PC-9 (cell line): Measurements from ENCODE around the gene GIPR. TPM values are rescaled to one million over a fixed set of nuclear protein-coding genes. Genes with fewer than 3 reads are reported as not detected.

Experiments used
- Bru-seq: library from RNA; stranded (reverse); fragments of 400-500 nt; gene quantifications from one replicate; lab custom pipeline; 2021; lab: Mats Ljungman, UMichigan
- BruChase-seq, 2 experiments: library from RNA; stranded (reverse); fragments of 400-500 nt; gene quantifications; one replicate each; lab custom pipeline; 2021; lab: Mats Ljungman, UMichigan
- BruUV-seq: library from RNA; stranded (reverse); fragments of 400-500 nt; replicated peaks from 2 replicates; lab custom pipeline; 2021; lab: Mats Ljungman, UMichigan
- CTCF ChIA-PET: fragments of 300-600 bp; sonication (Branson Sonifier 250); formaldehyde crosslinking; loops from one replicate; lab custom pipeline; 2022; ENCODE audit warnings: antibody characterized with exemption; lab: Charles Lee
- POLR2A ChIA-PET: fragments of 300-600 bp; sonication (Branson Sonifier 250); formaldehyde crosslinking; loops from one replicate; lab custom pipeline; 2022; ENCODE audit warnings: antibody characterized with exemption; ENCODE audit not compliant: unreplicated experiment; lab: Charles Lee
- DNase-seq, 2 experiments: peaks; one replicate each; pipeline versions ENCODE4 v3.0.0 to v3.0.0-alpha.2; 2015 to 2022; ENCODE audit warnings: mixed read lengths in 1 of 2
- H2AFZ ChIP-seq: fragments of 200-600 bp; sonication (generic); 2 replicates; pipeline ENCODE4 v1.8.1; 2017; ENCODE audit warnings: antibody characterized with exemption
- H3F3A ChIP-seq: fragments of 200-600 bp; sonication (generic); 2 replicates; pipeline ENCODE4 v1.8.1; 2017; ENCODE audit warnings: antibody characterized with exemption, mild to moderate bottlenecking, low read depth; ENCODE audit not compliant: insufficient read depth
- H3K27ac ChIP-seq: fragments of 200-600 bp; sonication (generic); 2 replicates; pipeline ENCODE4 v1.6.1; 2016; ENCODE audit warnings: mixed run types
- H3K27me3 ChIP-seq: fragments of 200-600 bp; sonication (generic); 2 replicates; pipeline ENCODE4 v1.6.1; 2016; ENCODE audit warnings: low read depth, mixed run types; ENCODE audit not compliant: insufficient read depth
- H3K36me3 ChIP-seq: fragments of 200-600 bp; sonication (generic); 2 replicates; pipeline ENCODE4 v1.6.1; 2016; ENCODE audit warnings: low read depth, mixed run types
- H3K4me1 ChIP-seq: fragments of 200-600 bp; sonication (generic); replicated peaks from 2 replicates; pipeline ENCODE4 v1.6.1; 2016; ENCODE audit warnings: mixed run types; ENCODE audit not compliant: insufficient read depth
- H3K4me2 ChIP-seq: fragments of 200-600 bp; sonication (generic); 2 replicates; pipeline ENCODE4 v1.6.1; 2017; ENCODE audit warnings: mixed run types
- H3K4me3 ChIP-seq: fragments of 200-600 bp; sonication (generic); 2 replicates; pipeline ENCODE4 v1.6.1; 2016; ENCODE audit warnings: mixed run types
- H3K79me2 ChIP-seq: fragments of 200-600 bp; sonication (generic); 2 replicates; pipeline ENCODE4 v1.6.1; 2017; ENCODE audit warnings: low read depth, mixed run types
- H3K9me2 ChIP-seq: fragments of 200-600 bp; sonication (generic); 2 replicates; pipeline ENCODE4 v1.8.1; 2017; ENCODE audit warnings: mild to moderate bottlenecking; ENCODE audit not compliant: insufficient read depth
- H3K9me3 ChIP-seq: fragments of 200-600 bp; sonication (generic); 2 replicates; pipeline ENCODE4 v1.8.1; 2016; ENCODE audit warnings: low read depth; ENCODE audit not compliant: insufficient read depth
- H4K20me1 ChIP-seq: fragments of 200-600 bp; sonication (generic); 2 replicates; pipeline ENCODE4 v1.8.1; 2017; ENCODE audit not compliant: insufficient read depth
- CTCF ChIP-seq: fragments of 200-600 bp; sonication (generic); conservative IDR thresholded peaks from 2 replicates; pipeline ENCODE4 v1.6.1; 2017; ENCODE audit warnings: mixed run types, antibody characterized with exemption, mild to moderate bottlenecking, moderate library complexity
- EZH2 ChIP-seq: fragments of 200-600 bp; sonication (generic); IDR thresholded peaks from 2 replicates; pipeline ENCODE4 v1.8.0; 2017; ENCODE audit warnings: antibody characterized with exemption, low read depth
- intact Hi-C: fragments of 100-400 bp; cut with micrococcal nuclease; formaldehyde crosslinking; loops from one replicate; pipeline ENCODE4 v1.10.0; 2022; ENCODE audit not compliant: unreplicated experiment
- long read RNA-seq: library from polyadenylated mRNA; stranded (forward); transcript quantifications from one replicate; pipeline ENCODE4 v2.0.0, GENCODE V29; 2022
- total RNA-seq: library from RNA; stranded (reverse); gene quantifications from 2 replicates; pipeline ENCODE4 v1.2.3, GENCODE V29; 2021

GIPR gene, protein sequence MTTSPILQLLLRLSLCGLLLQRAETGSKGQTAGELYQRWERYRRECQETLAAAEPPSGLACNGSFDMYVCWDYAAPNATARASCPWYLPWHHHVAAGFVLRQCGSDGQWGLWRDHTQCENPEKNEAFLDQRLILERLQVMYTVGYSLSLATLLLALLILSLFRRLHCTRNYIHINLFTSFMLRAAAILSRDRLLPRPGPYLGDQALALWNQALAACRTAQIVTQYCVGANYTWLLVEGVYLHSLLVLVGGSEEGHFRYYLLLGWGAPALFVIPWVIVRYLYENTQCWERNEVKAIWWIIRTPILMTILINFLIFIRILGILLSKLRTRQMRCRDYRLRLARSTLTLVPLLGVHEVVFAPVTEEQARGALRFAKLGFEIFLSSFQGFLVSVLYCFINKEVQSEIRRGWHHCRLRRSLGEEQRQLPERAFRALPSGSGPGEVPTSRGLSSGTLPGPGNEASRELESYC
- total RNA-seq (5.8 and 6.7 TPM in 2 replicates), Bru-seq, nascent RNA (percentile 42 among the genes with signal in this experiment), BruChase-seq, experiment 1, labeled RNA remaining after a 2-hour chase (percentile 41 among the genes with signal in this experiment), BruChase-seq, experiment 2, labeled RNA remaining after a 6-hour chase (percentile 37 among the genes with signal in this experiment)
- long read RNA-seq, partial matches to known transcripts = 0 of 7 reads
- long read RNA-seq, other reads (novel, unspliced or antisense) = 7 of 7 reads

- TF ChIP-seq EZH2 = no peak
- TF ChIP-seq CTCF = no peak
- Histone ChIP-seq H3K9me3 (no peaks in the 10 kb centered on the region), H3K4me1 (peaks cover 35% of the 10 kb centered on the region), H3K36me3 (no peaks in the 10 kb centered on the region), H3K27me3 (no peaks in the 10 kb centered on the region), H4K20me1 (no peaks in the 10 kb centered on the region), H3K4me3 (peak within 1 kb of the TSS; percentile 60), H3K9me2 (no peaks in the 10 kb centered on the region), H3K4me2 (peak within 1 kb of the TSS; percentile 92), H3K27ac (peak within 1 kb of the TSS; percentile 20; the same call in 1 of the 2 replicates), H3F3A (peaks cover 24% of the 10 kb centered on the region; the same call in 1 of the 2 replicates), H3K79me2 (no peaks in the 10 kb centered on the region), H2AFZ (peak within 1 kb of the TSS; percentile 73)
- DNase-seq = peak; percentile 59 to 91
- no TSS peak for BruUV-seq
- intact Hi-C loops = no loop called here
- ChIA-PET CTCF (no interaction called here), POLR2A (interaction anchor here (0.7 to 1.0 kb wide), 2 partner anchors 9 to 52 kb away, joined by 3 to 17 read pairs; no protein-coding TSS in a partner anchor)
These were observed at the start of gene GIPR for GRCh38 chr19:45667620-45668341. Gene GIPR, plus strand, starts transcription at chr19:45668221. Its CDS starts 1,300 bp downstream, at chr19:45669521.

DNA sequence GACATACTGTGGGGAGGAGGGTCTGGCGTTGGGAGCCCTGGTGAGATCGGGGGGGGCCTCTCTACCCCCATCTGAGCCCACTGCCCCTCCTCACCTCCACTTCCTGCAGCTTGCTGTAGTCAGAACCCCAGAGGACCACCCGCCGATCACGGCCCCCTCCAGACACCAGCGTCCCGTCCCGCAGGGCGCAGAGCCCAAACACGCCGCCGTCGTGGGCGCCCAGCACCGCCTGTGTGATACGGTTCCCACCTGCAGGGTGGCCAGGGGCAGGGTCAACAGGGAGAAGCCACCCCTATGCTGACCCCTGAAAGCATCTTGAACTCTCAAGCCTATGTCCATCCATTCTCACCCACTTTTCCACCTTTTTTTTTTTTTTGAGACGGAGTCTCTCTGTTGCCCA, 46.6 kb upstream of the GIPR start:
- BruUV-seq = no TSS peak
- H3F3A ChIP-seq = peaks cover 22% of the 10 kb centered on the region; the same call in 1 of the 2 replicates
- ChIA-PET POLR2A (no interaction called here), CTCF (no interaction called here)
- H3K79me2 ChIP-seq = no peaks in the 10 kb centered on the region
- intact Hi-C loops = no loop called here
- no peaks in the 10 kb centered on the region for H3K9me3 ChIP-seq
- H3K9me2 ChIP-seq = no peaks in the 10 kb centered on the region; the same call in 1 of the 2 replicates
- no peak overlapping the region for H3K27ac ChIP-seq
- no peak overlapping the region for H3K4me2 ChIP-seq
- no peaks in the 10 kb centered on the region for H3K4me1 ChIP-seq
- no peak overlapping the region for H3K4me3 ChIP-seq
- no peak for DNase-seq
- peaks cover 2% of the 10 kb centered on the region; the same call in 1 of the 2 replicates for H3K36me3 ChIP-seq
- no peak for TF ChIP-seq EZH2
- no peak for TF ChIP-seq CTCF
- H2AFZ ChIP-seq = no peak overlapping the region
- no peaks in the 10 kb centered on the region for H3K27me3 ChIP-seq
- no peaks in the 10 kb centered on the region for H4K20me1 ChIP-seq
